Smooth muscle cell (in vitro differentiated cells): Measurements from ENCODE around the gene INCENP. TPM values are rescaled to one million over a fixed set of nuclear protein-coding genes. Genes with fewer than 3 reads are reported as not detected.

Experiments used
- DNase-seq: peaks from one replicate; lab custom pipeline; 2025; ENCODE audit not compliant: unreplicated experiment; lab: John Stamatoyannopoulos, UW
- H2AFZ ChIP-seq: fragments of 200-600 bp; sonication (generic); 2 replicates; pipeline ENCODE4 v1.6.0; 2016; ENCODE audit warnings: antibody characterized with exemption, low read depth, mild to moderate bottlenecking
- H3F3A ChIP-seq: fragments of 200-600 bp; sonication (generic); 2 replicates; pipeline ENCODE4 v1.6.0; 2017; ENCODE audit warnings: antibody characterized with exemption, low read depth
- H3K27ac ChIP-seq: fragments of 200-600 bp; sonication (generic); 2 replicates; pipeline ENCODE4 v1.5.1; 2016; ENCODE audit warnings: low read depth, mild to moderate bottlenecking
- H3K27me3 ChIP-seq: fragments of 200-600 bp; sonication (generic); 2 replicates; pipeline ENCODE4 v1.6.1; 2016; ENCODE audit warnings: low read depth, mild to moderate bottlenecking
- H3K36me3 ChIP-seq: fragments of 200-600 bp; sonication (generic); 2 replicates; pipeline ENCODE4 v1.5.1; 2016; ENCODE audit warnings: low read depth
- H3K4me1 ChIP-seq: fragments of 200-600 bp; sonication (generic); 2 replicates; pipeline ENCODE4 v1.5.1; 2016; ENCODE audit warnings: low read depth
- H3K4me2 ChIP-seq: fragments of 200-600 bp; sonication (generic); 2 replicates; pipeline ENCODE4 v1.6.0; 2016; ENCODE audit warnings: mild to moderate bottlenecking
- H3K4me3 ChIP-seq: fragments of 200-600 bp; sonication (generic); 2 replicates; pipeline ENCODE4 v1.5.1; 2016; ENCODE audit warnings: mild to moderate bottlenecking
- H3K79me2 ChIP-seq: fragments of 200-600 bp; sonication (generic); 2 replicates; pipeline ENCODE4 v1.6.0; 2016; ENCODE audit warnings: low read depth, mild to moderate bottlenecking
- H3K9ac ChIP-seq: fragments of 200-600 bp; sonication (generic); 2 replicates; pipeline ENCODE4 v1.6.0; 2016; ENCODE audit warnings: low read depth
- H3K9me3 ChIP-seq: fragments of 200-600 bp; sonication (generic); replicated peaks from 2 replicates; pipeline ENCODE4 v1.5.1; 2016; ENCODE audit warnings: low read depth
- H4K20me1 ChIP-seq: fragments of 200-600 bp; sonication (generic); 2 replicates; pipeline ENCODE4 v1.6.0; 2016; ENCODE audit warnings: low read depth
- WGBS: methylation state at CpG from one replicate; pipeline ENCODE4 v1.1.7; 2016; ENCODE audit warnings: low lambda C conversion rate; 5-methylcytosine and 5-hydroxymethylcytosine counted together
- polyA plus RNA-seq: library from polyadenylated mRNA; unstranded; fragments of >200 nt; fragmentation: Nextera tagmentation; extraction: Ambion mirVana; gene quantifications from 2 replicates; pipeline ENCODE4 v1.2.1, GENCODE V29; 2016
- total RNA-seq: library from RNA; depleted of rRNA; stranded (reverse); fragments of >200 nt; gene quantifications from 2 replicates; pipeline ENCODE4 v1.2.3, GENCODE V29; 2014
- TF ChIP-seq, protein P1 (sequence below): fragments of 200-600 bp; sonication (generic); IDR thresholded peaks from 2 replicates; pipeline ENCODE4 v1.5.1; 2017; ENCODE audit warnings: borderline replicate concordance, mild to moderate bottlenecking, antibody characterized with exemption; ENCODE audit not compliant: insufficient read depth, poor library complexity, severe bottlenecking

Gene INCENP
- total and polyA plus RNA-seq, 2 experiments from 2014 or later = 2.3 to 25.7 TPM

- peaks cover 43% of the 10 kb centered on the region for H3K79me2 ChIP-seq
- no peak overlapping the region for H3K4me2 ChIP-seq
- no peaks in the 10 kb centered on the region for H3F3A ChIP-seq
- peaks cover 14% of the 10 kb centered on the region for H4K20me1 ChIP-seq
- no peak overlapping the region for H3K4me3 ChIP-seq
- no peaks in the 10 kb centered on the region for H3K27me3 ChIP-seq
- no peak for DNase-seq
- no peak overlapping the region for H3K9ac ChIP-seq
- no peak overlapping the region for H2AFZ ChIP-seq
- TF ChIP-seq, protein P1, sequence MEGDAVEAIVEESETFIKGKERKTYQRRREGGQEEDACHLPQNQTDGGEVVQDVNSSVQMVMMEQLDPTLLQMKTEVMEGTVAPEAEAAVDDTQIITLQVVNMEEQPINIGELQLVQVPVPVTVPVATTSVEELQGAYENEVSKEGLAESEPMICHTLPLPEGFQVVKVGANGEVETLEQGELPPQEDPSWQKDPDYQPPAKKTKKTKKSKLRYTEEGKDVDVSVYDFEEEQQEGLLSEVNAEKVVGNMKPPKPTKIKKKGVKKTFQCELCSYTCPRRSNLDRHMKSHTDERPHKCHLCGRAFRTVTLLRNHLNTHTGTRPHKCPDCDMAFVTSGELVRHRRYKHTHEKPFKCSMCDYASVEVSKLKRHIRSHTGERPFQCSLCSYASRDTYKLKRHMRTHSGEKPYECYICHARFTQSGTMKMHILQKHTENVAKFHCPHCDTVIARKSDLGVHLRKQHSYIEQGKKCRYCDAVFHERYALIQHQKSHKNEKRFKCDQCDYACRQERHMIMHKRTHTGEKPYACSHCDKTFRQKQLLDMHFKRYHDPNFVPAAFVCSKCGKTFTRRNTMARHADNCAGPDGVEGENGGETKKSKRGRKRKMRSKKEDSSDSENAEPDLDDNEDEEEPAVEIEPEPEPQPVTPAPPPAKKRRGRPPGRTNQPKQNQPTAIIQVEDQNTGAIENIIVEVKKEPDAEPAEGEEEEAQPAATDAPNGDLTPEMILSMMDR = no peak
- H3K4me1 ChIP-seq = no peaks in the 10 kb centered on the region
- WGBS = 89% methylated on average over 6 of the region's 6 CpGs
- H3K9me3 ChIP-seq = no peaks in the 10 kb centered on the region
- H3K36me3 ChIP-seq = no peaks in the 10 kb centered on the region
- H3K27ac ChIP-seq = no peak overlapping the region
These were observed 8.4 kb downstream of the INCENP start for GRCh38 chr11:62132191-62132590.

DNA sequence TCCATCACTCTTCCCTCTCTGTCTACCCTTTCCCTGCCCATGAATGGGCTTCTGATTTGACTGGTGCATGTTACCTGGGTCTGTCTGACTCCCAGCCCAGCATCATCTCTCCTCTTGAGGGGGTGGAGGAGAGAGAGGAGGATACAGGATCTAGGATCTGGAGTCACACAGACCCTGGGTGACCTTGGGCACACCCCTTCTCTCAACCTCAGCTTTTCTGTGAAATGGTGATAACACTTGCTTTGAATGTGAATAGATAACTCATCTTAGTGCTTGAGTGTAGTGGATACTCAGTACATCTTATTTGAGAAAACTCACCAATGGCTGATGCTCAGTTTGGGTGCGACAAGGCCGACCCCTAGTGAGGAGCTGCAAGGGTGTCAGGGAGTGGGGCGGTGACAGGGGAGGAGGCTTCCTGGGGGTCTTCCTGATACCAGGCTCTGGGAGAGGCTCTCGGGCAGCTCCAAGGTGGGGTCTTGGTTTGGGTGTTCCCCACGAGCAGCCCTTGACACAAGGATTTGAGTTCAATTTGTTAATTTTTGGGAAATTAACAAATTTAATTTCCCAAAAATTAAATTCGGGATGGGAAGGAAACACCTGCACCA is 9.0 kb downstream of the INCENP start:
- Histone ChIP-seq H2AFZ (no peak overlapping the region), H3K9me3 (no peaks in the 10 kb centered on the region), H3K27ac (no peak overlapping the region), H3K27me3 (no peaks in the 10 kb centered on the region), H3K4me2 (no peak overlapping the region), H3K4me1 (no peaks in the 10 kb centered on the region), H3K36me3 (no peaks in the 10 kb centered on the region), H3K9ac (no peak overlapping the region), H4K20me1 (peaks cover 14% of the 10 kb centered on the region), H3K79me2 (peaks cover 37% of the 10 kb centered on the region), H3F3A (no peaks in the 10 kb centered on the region), H3K4me3 (no peak overlapping the region)
- DNase-seq = no peak
- TF ChIP-seq, protein P1 = no peak
- 89% methylated on average over 6 of the region's 6 CpGs for WGBS

GRCh38 chr11:62133328-62134065 is 9.7 kb downstream of the INCENP start:
- DNase-seq = no peak
- Histone ChIP-seq H3K9ac (no peak overlapping the region), H3F3A (no peaks in the 10 kb centered on the region), H3K36me3 (no peaks in the 10 kb centered on the region), H3K4me3 (no peak overlapping the region), H3K4me1 (no peaks in the 10 kb centered on the region), H2AFZ (no peak overlapping the region), H4K20me1 (peaks cover 14% of the 10 kb centered on the region), H3K4me2 (no peak overlapping the region), H3K27me3 (no peaks in the 10 kb centered on the region), H3K27ac (no peak overlapping the region), H3K79me2 (peaks cover 31% of the 10 kb centered on the region), H3K9me3 (no peaks in the 10 kb centered on the region)
- TF ChIP-seq, protein P1 = no peak
- 87% methylated on average over 16 of the region's 16 CpGs for WGBS
